Esophagus squamous epithelium (tissue), 4 donors: ENCODE measurements around the gene CCDC194.

Experiments
- CTCF ChIP-seq, 6 experiments: fragments of 450-650 bp in 4 of 6; fragments of 200-600 bp in 2 of 6; sonication (generic) in 2 of 6; IDR thresholded peaks; one replicate each; pipeline ENCODE4 v1.5.1; 2016 to 2019; ENCODE audit warnings: antibody characterized with exemption in 6 of 6, mild to moderate bottlenecking in 4 of 6, moderate library complexity in 4 of 6
- POLR2A ChIP-seq, 4 donors: fragments of 450-650 bp; IDR thresholded peaks; one replicate each; pipeline ENCODE4 v1.6.1; 2017; ENCODE audit warnings: antibody characterized with exemption in 4 of 4, mild to moderate bottlenecking in 4 of 4, moderate library complexity in 3 of 4

GRCh38 chr19:17346109-17346671, 47.8 kb downstream of the CCDC194 start:
- TF ChIP-seq CTCF (IDR thresholded peaks at IDR 0.05) (peak; percentile 92 to 96 (median 94)), POLR2A (IDR thresholded peaks at IDR 0.05) (no peak)
